GM19238 (cell line): ENCODE data around the gene C10orf105.

Experiments used
- DNase-seq: peaks from one replicate; pipeline ENCODE4 v3.0.0; 2011; ENCODE audit warnings: low spot score; ENCODE audit not compliant: insufficient read length

The C10orf105 gene

GRCh38 chr10:71700731-71701368 lies 18.7 kb downstream of the C10orf105 start:
- no peak for DNase-seq

- no peak for DNase-seq
These were observed 20.8 kb downstream of the C10orf105 start for GRCh38 chr10:71698737-71699136.

GRCh38 chr10:71697938-71698709 lies 21.5 kb downstream of the C10orf105 start:
- DNase-seq = peak; percentile 53

GRCh38 chr10:71696628-71697326 lies 22.8 kb downstream of the C10orf105 start:
- peak; percentile 45 for DNase-seq

- DNase-seq = no peak
These were observed 23.8 kb downstream of the C10orf105 start for GRCh38 chr10:71695502-71696476.

- peak; percentile 97 for DNase-seq
These were observed 25.0 kb downstream of the C10orf105 start for GRCh38 chr10:71694567-71694968.

GRCh38 chr10:71694039-71694501 lies 25.5 kb downstream of the C10orf105 start:
- DNase-seq = peak; percentile 39

- DNase-seq = no peak
These were observed 26.2 kb downstream of the C10orf105 start for GRCh38 chr10:71693377-71693776.

- no peak for DNase-seq
These were observed 26.8 kb downstream of the C10orf105 start for GRCh38 chr10:71692598-71693306.

- no peak for DNase-seq
These were observed 28.2 kb downstream of the C10orf105 start for GRCh38 chr10:71691405-71691804.

- DNase-seq = no peak
These were observed 29.4 kb downstream of the C10orf105 start for GRCh38 chr10:71690094-71690720.

GRCh38 chr10:71688256-71688655 lies 31.3 kb downstream of the C10orf105 start:
- DNase-seq = no peak

GRCh38 chr10:71687480-71687879 lies 32.1 kb downstream of the C10orf105 start:
- DNase-seq = no peak

GRCh38 chr10:71687077-71687476 lies 32.5 kb downstream of the C10orf105 start:
- DNase-seq = no peak

- DNase-seq = no peak
These were observed 33.9 kb downstream of the C10orf105 start for GRCh38 chr10:71685554-71686232.

- no peak for DNase-seq
These were observed 35.0 kb downstream of the C10orf105 start for GRCh38 chr10:71684356-71685173.

- DNase-seq = no peak
These were observed 36.3 kb downstream of the C10orf105 start for GRCh38 chr10:71683301-71683700.

GRCh38 chr10:71681977-71682376 lies 37.6 kb downstream of the C10orf105 start:
- DNase-seq = no peak
